Spleen (tissue), 11 donors: ENCODE data around the gene ZDHHC3. TPM values are rescaled to one million over a fixed set of nuclear protein-coding genes. Genes with fewer than 3 reads are reported as not detected.

ENCODE experiments used
- DNase-seq: peaks from one replicate; pipeline ENCODE4 v3.0.0-alpha.2; 2020
- H3K27ac ChIP-seq, 8 donors: fragments of 200-600 bp; sonication (generic) in 7 of 8; 1 replicate in 4 of 8; 2 replicates in 4 of 8; pipeline versions ENCODE4 v1.5.0 to v1.8.0; 2016 to 2021; ENCODE audit warnings: inconsistent platforms in 4 of 8, mild to moderate bottlenecking in 4 of 8, moderate library complexity in 1 of 8
- H3K27me3 ChIP-seq, 7 donors: fragments of 200-600 bp; sonication (generic) in 6 of 7; replicated peaks in 1 of 7; 1 replicate in 4 of 7; 2 replicates in 3 of 7; pipeline versions ENCODE4 v1.5.0 to v1.8.0; 2016 to 2021; ENCODE audit warnings: inconsistent platforms in 3 of 7, mild to moderate bottlenecking in 1 of 7
- H3K36me3 ChIP-seq, 6 donors: fragments of 200-600 bp; sonication (generic) in 5 of 6; 1 replicate in 4 of 6; 2 replicates in 2 of 6; pipeline versions ENCODE4 v1.5.0 to v1.8.0; 2016 to 2021; ENCODE audit warnings: inconsistent platforms in 2 of 6
- H3K4me1 ChIP-seq, 6 donors: fragments of 200-600 bp; sonication (generic) in 5 of 6; 1 replicate in 3 of 6; 2 replicates in 3 of 6; pipeline versions ENCODE4 v1.5.0 to v1.8.0; 2016 to 2021; ENCODE audit warnings: inconsistent platforms in 3 of 6
- H3K4me3 ChIP-seq, 8 donors: fragments of 200-600 bp; sonication (generic) in 7 of 8; 1 replicate in 4 of 8; 2 replicates in 4 of 8; pipeline versions ENCODE4 v1.5.0 to v1.8.0; 2016 to 2021; ENCODE audit warnings: inconsistent platforms in 4 of 8, mild to moderate bottlenecking in 4 of 8, moderate library complexity in 2 of 8
- H3K9me3 ChIP-seq, 8 donors: fragments of 200-600 bp; sonication (generic) in 7 of 8; 1 replicate in 4 of 8; 2 replicates in 4 of 8; pipeline versions ENCODE4 v1.5.0 to v1.8.0; 2016 to 2021; ENCODE audit warnings: inconsistent platforms in 4 of 8
- POLR2A ChIP-seq, 3 donors: fragments of 450-650 bp; IDR thresholded peaks; one replicate each; pipeline ENCODE4 v1.5.1; 2017; ENCODE audit warnings: antibody characterized with exemption in 3 of 3, mild to moderate bottlenecking in 1 of 3
- POLR2AphosphoS5 ChIP-seq, 3 donors: sonication (generic); formaldehyde crosslinking; IDR thresholded peaks; one replicate each; pipeline ENCODE4 v1.5.1; 2017; ENCODE audit warnings: antibody characterized with exemption in 3 of 3
- WGBS, 5 donors: extraction: QIAGEN DNeasy Blood & Tissue Kit in 3 of 5; methylation state at CpG; one replicate each; pipeline versions ENCODE4 v1.1.5 to v1.1.7; 2013 to 2018; 5-methylcytosine and 5-hydroxymethylcytosine counted together
- intact Hi-C: fragments of 100-400 bp; cut with DNase I; formaldehyde crosslinking; loops from one replicate; pipeline ENCODE4 v1.15.0; 2023; ENCODE audit warnings: low total_unique reads
- polyA plus RNA-seq, 3 donors: library from polyadenylated mRNA; stranded (reverse); fragments of 200-250 nt; gene quantifications; one replicate each; pipeline ENCODE4 v1.2.1, GENCODE V29; 2013
- total RNA-seq, 7 donors: library from RNA; depleted of rRNA in 3 of 7; stranded (reverse); fragments of >200 nt in 3 of 7; fragmentation: NEBNext Ultra II Directional in 4 of 7; extraction: Animal tissue kit (Norgen Biotek cat#: 25700) in 4 of 7; gene quantifications; one replicate each; pipeline versions ENCODE4 v1.1.0 to v1.2.1, GENCODE V29; 2016 to 2021
- TF ChIP-seq, protein P1 (sequence below), 11 experiments: fragments of 200-600 bp in 7 of 11; fragments of 450-650 bp in 4 of 11; sonication (generic) in 4 of 11; IDR thresholded peaks in 8 of 11; conservative IDR thresholded peaks in 3 of 11; 1 replicate in 7 of 11; 2 replicates in 4 of 11; pipeline versions ENCODE4 v1.4.0 to v1.8.0; 2016 to 2021; ENCODE audit warnings: antibody characterized with exemption in 11 of 11, inconsistent platforms in 4 of 11, mild to moderate bottlenecking in 1 of 11
- donor health status: healthy with polysubstance abuse.
- donor health status: DM: no; HTN: no; CAD: no; lungs with moderate emphysema.
- donor health status: DM: no; HTN: no; CAD: no.
- donor health status: Bipolar disorder and iron deficiency.
- donor health status: healthy.
- donor health status: DM: no; HTN: no; CAD: no.
- donor health status: DM: yes; HTN: yes; CAD: no.

ZDHHC3 gene
- total and polyA plus RNA-seq, 10 donors = 15.2 to 79.2 (median 65.5) TPM

DNA sequence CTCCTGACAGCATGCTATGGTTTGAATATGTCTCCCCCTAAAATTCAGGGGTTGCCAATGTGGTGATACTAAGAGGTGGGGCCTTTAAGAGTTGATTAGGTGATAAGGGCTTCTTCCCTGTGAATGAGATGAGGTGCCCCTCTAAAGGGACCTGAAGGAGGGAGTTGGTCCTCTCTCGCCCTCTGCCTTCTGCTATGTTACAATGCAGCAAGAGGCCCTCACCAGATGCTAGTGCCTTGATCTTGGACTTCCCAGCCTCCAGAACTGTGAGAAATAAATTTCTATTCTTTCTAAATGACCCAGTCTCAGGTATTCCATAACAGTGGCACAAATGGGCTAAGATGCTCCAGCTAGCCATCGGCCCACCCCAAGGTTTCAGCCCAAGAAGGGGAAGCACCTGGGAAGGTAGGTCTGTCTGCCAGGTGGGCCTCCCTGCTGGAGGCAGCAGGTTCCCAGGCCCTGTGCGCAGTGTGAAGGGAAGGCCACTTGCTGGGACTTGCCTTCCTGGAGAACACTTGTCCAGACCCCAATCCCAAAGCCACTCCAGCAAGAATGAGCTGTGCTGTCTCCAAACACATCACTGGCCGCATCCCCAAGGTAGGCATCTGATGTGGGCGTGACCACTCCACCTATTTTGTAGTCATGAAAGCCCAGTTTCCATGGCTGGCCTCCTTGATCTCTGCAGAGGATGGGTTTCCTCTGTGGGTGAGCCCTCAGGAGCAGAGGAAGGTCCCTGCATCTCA lies 92.6 kb downstream of the ZDHHC3 start:
- intact Hi-C loops = no loop called here
- no peaks in the 10 kb centered on the region for H3K36me3 ChIP-seq
- H3K27ac ChIP-seq = no peak overlapping the region
- peaks cover 0 to 5% (median 0%) of the 10 kb centered on the region in 8 donors for H3K9me3 ChIP-seq
- TF ChIP-seq, protein P1, sequence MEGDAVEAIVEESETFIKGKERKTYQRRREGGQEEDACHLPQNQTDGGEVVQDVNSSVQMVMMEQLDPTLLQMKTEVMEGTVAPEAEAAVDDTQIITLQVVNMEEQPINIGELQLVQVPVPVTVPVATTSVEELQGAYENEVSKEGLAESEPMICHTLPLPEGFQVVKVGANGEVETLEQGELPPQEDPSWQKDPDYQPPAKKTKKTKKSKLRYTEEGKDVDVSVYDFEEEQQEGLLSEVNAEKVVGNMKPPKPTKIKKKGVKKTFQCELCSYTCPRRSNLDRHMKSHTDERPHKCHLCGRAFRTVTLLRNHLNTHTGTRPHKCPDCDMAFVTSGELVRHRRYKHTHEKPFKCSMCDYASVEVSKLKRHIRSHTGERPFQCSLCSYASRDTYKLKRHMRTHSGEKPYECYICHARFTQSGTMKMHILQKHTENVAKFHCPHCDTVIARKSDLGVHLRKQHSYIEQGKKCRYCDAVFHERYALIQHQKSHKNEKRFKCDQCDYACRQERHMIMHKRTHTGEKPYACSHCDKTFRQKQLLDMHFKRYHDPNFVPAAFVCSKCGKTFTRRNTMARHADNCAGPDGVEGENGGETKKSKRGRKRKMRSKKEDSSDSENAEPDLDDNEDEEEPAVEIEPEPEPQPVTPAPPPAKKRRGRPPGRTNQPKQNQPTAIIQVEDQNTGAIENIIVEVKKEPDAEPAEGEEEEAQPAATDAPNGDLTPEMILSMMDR (IDR thresholded peaks at IDR 0.05 in 8 of 11, conservative IDR thresholded peaks at IDR 0.05 in 3 of 11) = no peak
- no peak for TF ChIP-seq POLR2AphosphoS5 (IDR thresholded peaks at IDR 0.05)
- TF ChIP-seq POLR2A (IDR thresholded peaks at IDR 0.05) = no peak
- no peak for DNase-seq
- WGBS, 5 donors = 86 to 97% (median 92%) methylated on average over 3 to 5 of the region's 5 CpGs
- no peaks in the 10 kb centered on the region for H3K4me1 ChIP-seq
- H3K27me3 ChIP-seq = peaks cover 0 to 55% (median 0%) of the 10 kb centered on the region in 7 donors
- H3K4me3 ChIP-seq = no peak overlapping the region

DNA sequence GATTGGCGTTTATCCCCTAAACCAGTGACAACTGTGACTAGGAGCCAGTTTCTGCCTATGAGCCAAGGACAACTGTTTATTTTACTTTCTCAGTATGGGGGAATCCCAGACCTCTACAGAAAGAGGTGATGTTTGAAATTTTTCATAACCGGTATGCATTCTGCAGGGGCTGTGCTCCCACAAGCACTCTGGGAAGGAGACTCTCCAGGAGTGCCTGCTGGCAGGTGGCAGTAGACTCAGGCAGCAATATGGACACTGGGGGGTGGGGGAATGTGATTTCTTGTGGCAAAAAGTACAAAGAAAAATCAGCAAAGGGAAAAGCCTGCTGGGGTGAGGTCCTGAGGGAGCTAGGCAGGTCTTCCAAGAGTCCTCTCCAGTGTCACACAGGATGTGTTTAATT lies 95.7 kb downstream of the ZDHHC3 start:
- Histone ChIP-seq H3K27me3 (peaks cover 0 to 32% (median 0%) of the 10 kb centered on the region in 7 donors), H3K9me3 (peaks cover 0 to 5% (median 0%) of the 10 kb centered on the region in 8 donors), H3K4me1 (no peaks in the 10 kb centered on the region), H3K36me3 (no peaks in the 10 kb centered on the region), H3K4me3 (no peak overlapping the region), H3K27ac (no peak overlapping the region)
- TF ChIP-seq, protein P1 (IDR thresholded peaks at IDR 0.05 in 8 of 11, conservative IDR thresholded peaks at IDR 0.05 in 3 of 11) = no peak
- no peak for TF ChIP-seq POLR2A (IDR thresholded peaks at IDR 0.05)
- no peak for TF ChIP-seq POLR2AphosphoS5 (IDR thresholded peaks at IDR 0.05)
- no peak for DNase-seq
- intact Hi-C loops = no loop called here
- 66 to 85% (median 80%) methylated on average over 2 of the region's 2 CpGs for WGBS, 5 donors

DNA sequence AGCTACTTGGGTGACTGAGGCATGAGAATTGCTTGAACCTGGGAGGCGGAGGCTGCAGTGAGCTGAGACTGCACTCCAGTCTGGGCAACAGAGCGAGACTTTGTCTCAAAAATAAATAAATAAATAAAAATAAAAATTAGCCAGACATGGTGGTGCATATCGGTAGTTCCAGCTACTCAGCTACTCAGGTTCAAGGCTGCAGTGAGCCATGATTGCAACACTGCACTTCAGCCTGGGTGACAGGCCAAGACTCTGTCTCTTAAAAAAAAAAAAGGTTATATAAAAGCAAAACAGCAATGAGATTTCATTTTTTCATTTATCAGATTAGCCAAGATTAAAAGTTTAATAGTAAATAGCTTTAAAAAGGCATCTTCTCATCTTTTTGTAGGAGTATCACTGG lies 98.6 kb downstream of the ZDHHC3 start:
- Histone ChIP-seq H3K4me1 (no peaks in the 10 kb centered on the region), H3K27me3 (peaks cover 0 to 4% (median 0%) of the 10 kb centered on the region in 7 donors), H3K27ac (no peak overlapping the region), H3K36me3 (no peaks in the 10 kb centered on the region), H3K9me3 (no peaks in the 10 kb centered on the region), H3K4me3 (no peak overlapping the region)
- 84 to 95% (median 89%) methylated on average over 3 of the region's 3 CpGs for WGBS, 5 donors
- DNase-seq = no peak
- intact Hi-C loops = no loop called here
- TF ChIP-seq, protein P1 (IDR thresholded peaks at IDR 0.05 in 8 of 11, conservative IDR thresholded peaks at IDR 0.05 in 3 of 11) = no peak
- TF ChIP-seq POLR2A (IDR thresholded peaks at IDR 0.05) (no peak), POLR2AphosphoS5 (IDR thresholded peaks at IDR 0.05) (no peak)

DNA sequence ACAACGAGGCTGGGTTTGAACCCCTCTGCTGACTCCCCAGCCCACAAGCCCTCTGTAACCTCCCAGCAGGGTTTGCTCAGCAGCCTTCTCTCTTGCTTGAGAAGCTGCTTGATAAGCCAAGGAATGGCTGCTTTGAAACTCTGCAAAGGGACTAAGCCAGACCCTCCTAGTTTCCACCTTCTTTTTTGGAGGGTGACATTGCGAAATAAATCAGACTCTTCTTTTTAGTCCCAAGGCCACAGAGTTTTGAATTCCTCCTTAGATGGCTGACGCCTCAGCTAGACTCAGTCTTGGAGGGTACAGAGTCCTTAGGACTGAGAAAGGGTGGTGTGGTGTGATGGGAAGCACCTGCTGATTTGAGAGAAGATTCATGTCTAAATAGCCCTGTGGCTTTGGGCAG lies 100.4 kb downstream of the ZDHHC3 start:
- TF ChIP-seq POLR2A (IDR thresholded peaks at IDR 0.05) (no peak), POLR2AphosphoS5 (IDR thresholded peaks at IDR 0.05) (no peak)
- TF ChIP-seq, protein P1 (IDR thresholded peaks at IDR 0.05 in 8 of 11, conservative IDR thresholded peaks at IDR 0.05 in 3 of 11) = no peak
- H3K4me1 ChIP-seq = no peaks in the 10 kb centered on the region
- WGBS, 5 donors = 71 to 94% (median 82%) methylated on average over 3 of the region's 3 CpGs
- no peak for DNase-seq
- intact Hi-C loops = no loop called here
- no peaks in the 10 kb centered on the region for H3K36me3 ChIP-seq
- no peaks in the 10 kb centered on the region for H3K9me3 ChIP-seq
- no peak overlapping the region for H3K27ac ChIP-seq
- no peaks in the 10 kb centered on the region for H3K27me3 ChIP-seq
- H3K4me3 ChIP-seq = no peak overlapping the region
